ENCODE results near the gene TRPV4. TPM values are rescaled to one million over a fixed set of nuclear protein-coding genes. Genes with fewer than 3 reads are reported as not detected.
"Not testable (repeated sequence)": the region's sequence is repeated elsewhere in the genome, so short reads cannot be mapped to it uniquely, and the experiment has no call there.

TRPV4 gene
- not detected for total RNA-seq

DNA sequence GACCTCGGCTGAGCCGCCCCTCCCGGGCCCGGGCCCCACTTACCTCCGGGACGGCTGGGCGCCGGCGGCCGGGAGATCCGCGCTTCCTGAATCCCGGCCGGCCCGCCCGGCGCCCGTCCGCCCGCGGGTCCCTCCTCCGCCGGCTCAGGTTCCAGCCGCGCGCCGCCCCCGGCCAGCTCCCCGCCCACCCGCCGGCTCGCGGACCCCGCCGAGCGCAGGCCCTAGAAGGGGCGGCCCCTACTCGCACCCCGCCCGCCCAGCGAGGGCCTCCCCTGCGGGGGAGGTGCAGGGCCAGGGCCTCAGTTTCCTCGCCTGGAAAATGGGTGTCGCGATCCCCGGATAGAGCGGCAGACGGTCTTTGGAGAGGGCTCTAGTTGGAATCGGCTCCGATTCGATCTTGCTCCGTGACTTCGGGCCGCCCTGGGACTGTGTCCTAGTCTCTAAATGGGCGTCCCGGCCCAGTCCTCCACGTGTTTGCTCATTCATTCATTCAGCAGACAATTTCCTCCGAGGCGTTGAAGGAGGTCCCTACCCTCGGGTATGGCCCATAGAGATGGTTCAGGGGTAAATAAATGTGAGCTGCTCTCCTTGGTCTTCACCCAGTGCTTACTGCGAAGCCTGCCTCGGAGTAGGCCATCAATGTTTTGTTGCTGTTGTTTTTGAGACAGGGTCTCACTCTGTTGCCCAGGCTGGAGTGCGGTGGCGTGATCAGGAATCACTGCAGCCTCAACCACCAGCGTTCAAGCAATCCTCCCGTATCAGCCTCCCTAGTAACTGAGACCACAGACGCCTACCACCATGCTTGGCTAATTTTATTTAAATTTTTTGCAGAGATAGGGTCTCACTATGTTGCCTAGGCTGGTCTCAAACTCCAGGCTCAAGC, at the start of gene TRPV4:
TSS of gene TRPV4 (minus strand) at position 92 of the 883 bp plus-strand sequence. CDS start 18,602 bp downstream, outside the sequence.
- DNase-seq, result no peak

DNA sequence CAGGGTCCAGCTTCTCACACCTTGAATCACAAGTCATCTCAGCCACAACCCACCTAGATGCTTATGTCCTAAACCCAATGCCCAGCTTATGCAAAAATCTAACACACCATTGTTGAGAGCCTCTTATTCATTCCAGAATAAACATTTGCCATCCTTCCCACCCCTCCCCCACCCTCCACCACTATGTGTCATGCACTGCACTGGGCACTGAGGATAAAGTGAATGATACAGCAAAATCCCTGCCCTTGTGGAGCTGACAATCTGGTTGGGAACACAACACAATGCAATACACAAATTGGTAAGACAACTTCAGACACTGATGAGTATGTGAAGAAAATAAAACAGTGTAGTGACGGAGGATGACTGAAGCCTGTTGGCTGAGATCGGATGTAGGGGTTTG, 48.6 kb upstream of the TRPV4 start:
- no peak for DNase-seq

DNA sequence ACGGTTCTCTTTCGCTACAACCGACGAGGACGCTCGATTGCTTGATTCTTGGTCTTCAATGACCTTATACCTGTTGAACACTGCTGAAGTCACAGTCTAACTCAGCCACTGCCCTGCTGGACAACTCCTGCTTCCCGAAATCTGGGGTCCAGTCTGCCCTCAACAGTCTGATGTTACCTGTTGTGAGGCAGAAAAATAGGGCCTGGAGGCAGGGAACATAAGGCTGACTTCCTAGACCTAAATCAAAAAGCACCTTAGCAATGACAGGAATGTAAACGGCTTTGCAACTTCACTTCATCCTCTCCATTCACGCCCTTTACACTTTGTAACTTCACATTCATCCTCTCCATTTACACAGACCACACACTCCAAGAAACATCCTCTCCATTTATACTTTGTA, 47.7 kb upstream of the TRPV4 start:
- no peak for DNase-seq

DNA sequence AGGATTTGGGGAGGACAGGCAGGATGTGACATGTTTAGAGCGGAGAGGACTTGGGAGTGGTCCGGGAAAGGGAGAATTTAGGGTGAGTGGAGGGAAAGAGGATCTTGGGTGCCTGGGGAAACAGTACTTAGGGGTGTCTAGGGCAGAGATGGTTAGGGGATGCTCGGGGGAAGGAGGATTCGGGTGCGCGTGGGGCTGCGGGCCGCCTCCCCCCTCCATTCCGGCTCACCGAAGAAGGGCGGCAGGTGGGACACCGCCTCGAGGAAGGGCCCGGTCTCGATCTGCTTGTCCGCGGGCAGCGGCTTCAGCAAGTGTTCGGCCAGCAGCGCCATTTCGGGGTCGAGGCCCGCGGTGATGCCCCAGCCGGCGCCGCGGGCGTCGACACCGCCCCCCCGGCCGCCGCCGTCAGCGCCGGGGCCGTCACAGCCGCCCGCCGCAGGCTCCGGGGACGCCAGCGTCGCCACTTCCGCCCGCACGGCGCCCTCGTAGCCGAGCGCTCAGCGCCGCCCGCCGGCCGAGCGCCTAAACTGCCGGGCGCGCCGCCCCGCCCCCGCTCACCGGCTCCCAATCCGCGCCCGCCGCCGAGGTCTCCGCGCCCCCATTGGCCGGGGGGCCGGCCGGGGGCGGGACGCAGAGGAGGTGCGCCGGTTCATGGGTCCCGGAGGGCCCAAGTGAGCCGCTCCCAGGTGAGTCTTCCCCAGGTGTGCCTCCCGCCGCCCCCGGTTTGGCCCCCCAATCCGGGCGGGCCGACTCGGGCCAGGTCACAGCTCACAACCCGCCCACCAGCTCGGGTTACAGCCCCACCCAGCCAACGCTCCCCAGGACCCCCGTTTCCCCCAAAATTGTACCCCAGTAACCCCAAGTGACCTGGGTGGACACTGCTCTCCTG, 47.1 kb upstream of the TRPV4 start, which contains the start of gene GLTP:
TSS of gene GLTP (minus strand) at position 499 of the 889 bp plus-strand sequence. CDS start at position 332, 167 bp downstream.
- peak; percentile 84 for DNase-seq

DNA sequence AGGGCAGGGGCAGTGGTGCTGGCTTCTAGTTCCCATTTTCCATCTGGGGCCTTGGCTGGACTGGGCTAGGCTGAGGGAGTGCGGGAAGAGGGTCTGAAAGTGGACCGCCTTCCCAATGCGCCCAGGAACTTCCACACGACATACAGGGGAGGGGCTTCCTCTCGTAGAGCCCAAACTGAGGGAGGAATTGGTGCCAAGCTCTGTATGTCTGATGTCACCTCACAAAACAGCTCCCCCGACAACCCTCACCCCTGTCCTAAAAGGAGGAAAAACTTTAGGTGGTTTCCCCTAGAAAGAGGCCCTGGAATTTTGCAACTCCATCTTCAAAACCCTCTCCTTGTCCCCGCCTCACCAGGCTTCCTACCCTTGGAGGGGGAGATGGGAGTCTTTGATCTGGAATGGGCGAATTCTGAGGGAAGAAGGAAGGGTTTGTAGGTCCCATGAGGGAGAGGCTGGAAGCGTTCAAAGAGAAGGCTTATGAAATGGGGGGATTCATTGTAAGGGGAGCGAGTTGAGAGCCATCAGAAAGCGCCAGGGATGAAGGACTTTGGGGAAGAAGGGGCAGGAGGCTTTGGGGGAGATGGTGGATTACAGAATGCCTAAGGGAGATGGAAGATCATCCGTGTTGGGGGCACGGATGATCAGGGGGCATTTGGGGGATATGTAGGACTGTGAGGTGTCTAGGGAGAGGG, 46.3 kb upstream of the TRPV4 start:
- DNase-seq, result no peak

DNA sequence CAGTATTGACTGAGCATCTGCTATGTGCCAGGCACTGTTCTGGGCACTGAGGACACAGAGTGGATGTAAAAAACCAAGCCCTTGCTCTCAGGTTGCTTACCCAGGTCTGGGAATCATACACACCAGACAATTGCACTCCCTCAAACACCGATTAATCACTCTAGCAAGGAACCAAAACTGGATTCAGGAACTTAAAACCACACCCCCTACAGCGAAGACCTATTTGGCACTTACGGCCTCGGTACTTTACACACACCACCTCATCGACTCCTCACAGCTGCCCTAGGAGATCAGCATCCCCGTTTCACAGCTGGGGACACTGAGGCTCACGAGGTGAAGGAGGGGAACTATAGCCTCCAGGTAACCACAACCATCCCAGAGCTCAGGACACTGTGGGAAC, 45.6 kb upstream of the TRPV4 start:
- DNase-seq, result no peak

DNA sequence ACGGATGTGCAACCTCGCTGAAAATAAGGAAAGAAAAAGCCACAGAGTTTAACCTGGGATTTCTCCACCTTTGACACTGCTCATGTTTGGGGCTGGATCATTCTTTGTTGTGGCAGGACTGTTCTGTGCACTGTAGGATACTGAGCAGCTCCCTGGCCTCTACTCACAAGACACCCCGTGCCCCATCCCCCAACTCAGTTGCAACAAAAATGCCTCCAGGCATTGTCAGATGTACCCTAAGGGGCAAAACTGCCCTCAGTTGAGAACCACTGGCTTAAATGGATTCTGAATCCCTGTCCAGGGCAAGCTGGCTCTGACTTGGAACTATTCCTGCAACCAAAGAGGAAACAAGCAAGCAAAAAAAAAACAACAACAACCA, 45.0 kb upstream of the TRPV4 start:
- no peak for DNase-seq

DNA sequence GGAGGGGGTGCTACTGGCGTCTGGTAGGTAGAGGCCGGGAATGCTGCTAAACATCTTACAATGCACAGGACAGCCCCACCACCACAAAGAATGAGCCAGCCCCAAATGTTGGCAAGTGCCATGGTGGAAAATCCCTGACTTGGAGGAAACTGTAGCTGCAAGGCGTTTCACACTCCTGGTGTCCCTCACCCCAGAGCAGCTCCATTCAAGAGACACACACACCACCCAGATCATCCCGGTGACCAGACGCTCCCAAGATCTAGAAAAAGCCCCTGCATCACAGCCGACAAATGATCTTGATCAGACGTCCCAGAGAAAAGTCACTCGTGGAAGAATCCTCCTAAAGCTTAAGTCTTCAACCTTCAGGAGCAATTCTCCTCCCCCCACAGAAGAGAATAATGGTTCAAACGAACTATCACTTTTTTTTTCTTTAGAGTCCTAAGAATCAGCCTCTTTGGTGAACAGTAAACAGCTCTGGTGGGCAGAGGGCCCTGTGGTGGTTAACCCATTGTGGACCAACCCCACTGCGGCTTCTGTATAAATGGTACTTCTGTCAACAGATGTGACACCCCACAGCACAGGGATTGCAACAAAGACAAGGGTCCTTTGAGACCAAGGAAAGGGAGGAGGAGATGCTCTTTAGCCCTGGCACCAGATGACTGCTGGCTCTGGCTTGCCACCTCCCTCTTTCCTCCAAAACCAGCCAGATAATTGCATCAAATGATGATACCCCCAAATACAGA, 44.5 kb upstream of the TRPV4 start:
- no peak for DNase-seq

DNA sequence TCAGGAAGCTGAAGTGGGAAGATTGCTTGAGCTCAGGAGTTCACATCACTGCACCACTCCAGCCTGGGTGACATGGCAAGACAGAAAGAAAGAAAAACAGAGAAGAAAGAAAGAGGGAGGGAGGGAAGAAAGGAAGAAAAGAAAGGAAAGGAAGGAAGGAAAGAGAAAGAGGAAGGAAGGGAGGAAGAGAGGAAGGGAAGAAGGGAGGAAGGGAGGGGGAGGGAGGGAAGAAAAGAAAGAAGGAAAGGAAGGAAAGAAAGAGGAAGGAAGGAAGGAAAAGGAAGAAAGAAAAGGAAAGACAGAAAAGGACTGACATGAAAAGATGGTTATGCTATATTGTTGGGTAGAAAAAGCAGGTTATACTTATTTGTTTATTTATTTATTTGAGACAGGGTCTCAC, 43.2 kb upstream of the TRPV4 start:
- DNase-seq, result no peak

DNA sequence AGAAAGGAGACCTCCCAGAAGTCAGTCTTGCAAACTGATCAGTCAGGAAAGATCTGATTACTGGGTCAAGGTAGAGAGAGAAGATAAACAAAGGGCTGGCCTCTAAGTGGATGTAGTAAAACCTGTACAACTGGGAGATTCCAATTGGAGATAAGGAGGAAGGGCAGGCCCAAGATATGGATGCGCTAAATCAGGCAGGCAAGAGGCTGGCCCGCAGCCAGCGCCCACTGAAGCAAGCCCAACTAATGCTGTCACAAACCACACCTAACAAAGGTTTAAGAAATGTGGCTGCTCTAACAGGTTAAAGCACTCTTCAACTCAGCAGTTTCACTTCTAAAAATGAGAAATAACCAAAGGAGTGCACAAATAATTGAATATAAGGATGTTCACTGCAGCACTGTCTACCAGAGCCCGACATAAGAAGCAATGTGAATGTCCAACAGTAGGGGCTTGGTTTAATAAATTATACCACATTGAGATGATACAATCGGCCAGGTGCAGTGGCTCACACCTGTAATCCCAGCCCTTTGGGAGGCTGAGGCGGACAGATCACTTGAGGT, 42.5 kb upstream of the TRPV4 start:
- DNase-seq, result no peak

DNA sequence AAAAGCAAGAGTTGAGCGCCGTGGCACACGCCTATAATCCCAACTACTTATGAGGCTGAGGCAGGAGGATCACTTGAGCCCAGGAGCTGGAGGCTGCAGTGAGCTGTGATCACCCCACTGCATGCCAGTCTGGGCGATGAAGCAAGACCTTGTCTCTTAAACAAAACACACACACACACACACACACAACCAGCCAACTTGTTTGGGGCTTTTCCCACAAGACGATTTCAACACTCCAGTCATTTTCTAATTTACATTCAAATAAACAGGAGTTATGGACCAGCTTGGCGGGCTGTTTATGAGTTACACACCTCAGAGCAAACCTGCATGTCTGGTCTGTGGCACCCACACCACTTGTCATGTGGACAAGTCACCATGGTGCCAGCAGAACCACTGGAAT, 40.5 kb upstream of the TRPV4 start:
- DNase-seq, result no peak

DNA sequence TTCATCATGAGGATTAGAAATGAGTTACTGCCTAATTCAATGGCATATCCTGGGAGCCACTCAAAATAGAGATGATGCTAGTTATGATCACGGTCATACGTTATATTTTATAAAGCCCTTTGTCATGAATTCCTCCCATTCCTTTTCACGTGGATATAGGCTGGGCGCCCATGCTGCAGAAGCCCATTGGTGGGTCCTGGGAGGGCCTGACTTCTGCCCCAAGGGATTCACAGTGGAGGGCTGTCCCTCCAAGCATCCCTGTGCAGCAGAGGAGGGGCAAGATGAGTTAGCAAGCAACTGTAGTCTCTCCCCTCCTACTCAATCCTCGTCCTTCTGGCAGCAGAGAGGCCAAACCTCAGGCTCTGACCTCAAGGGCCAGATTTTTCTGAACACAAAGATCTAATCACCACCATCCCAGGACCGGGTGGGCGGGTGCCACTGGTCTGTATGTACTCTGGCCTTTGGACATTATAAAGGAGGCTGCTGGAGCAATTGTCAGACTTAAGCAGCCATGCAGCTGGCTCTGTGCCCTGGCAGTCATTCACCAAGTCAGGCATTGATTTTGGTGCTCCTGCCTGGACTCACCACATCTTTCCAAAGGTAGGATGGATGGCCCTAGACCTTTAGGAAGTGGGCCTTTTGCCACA, 38.6 kb upstream of the TRPV4 start:
- no peak for DNase-seq

DNA sequence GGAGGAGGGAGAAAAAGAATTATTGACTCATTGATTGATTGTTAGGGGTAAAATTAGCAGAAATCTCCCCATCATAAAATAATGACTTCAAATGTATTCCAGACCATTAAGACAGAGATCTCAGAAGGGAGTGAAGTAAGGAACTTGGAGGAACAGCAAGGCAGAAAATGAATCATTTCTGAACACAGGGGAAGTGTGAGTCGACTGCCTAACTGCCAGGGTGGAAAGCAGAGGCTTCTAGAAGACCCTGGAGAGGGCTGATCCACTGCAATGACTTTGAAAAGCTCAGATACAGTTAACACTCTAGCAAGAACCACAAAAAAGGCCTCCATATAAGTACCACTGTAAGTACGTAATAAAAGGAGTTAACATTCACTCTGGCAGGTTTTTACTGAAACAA, 37.5 kb upstream of the TRPV4 start:
- DNase-seq, result no peak

DNA sequence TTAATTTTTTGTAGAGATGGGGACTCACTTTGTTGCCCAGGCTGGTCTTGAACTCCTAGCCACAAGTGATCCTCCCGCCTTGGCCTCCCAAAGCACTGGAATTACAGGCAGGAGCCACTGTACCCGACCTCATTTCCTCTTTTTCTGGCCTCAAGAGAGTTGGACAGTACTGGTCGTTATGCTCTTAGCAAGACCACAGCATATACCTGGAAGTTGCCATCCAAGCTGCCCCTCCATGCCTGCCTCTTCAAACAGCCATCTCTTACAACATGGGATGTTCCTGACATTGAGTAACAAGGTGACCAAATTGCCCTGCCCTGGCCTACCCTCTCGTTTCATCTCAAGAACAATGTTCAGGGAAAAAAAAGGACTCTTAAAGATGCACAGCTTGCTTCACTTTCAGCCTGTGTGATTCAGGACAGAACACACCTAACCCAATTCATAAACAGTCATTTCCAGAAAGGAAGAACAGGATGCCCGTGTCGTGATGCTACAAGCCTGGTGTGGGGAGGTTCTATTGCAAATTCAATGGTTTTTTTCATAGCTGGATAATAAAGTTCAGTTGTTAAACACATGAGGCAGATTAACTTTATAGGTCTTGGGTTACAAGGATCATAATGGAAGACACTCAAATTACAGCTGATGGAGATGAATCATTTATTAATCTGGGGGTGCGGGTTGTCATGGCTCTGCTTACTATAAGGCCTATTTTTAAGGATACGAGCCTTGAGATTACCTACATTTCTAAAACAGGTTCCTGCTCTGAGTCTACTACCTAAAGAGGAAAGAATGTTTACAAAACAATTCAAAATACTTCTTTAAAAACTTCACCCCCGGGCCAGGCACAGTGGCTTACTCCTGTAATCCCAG, 35.2 kb upstream of the TRPV4 start:
- DNase-seq, result no peak

DNA sequence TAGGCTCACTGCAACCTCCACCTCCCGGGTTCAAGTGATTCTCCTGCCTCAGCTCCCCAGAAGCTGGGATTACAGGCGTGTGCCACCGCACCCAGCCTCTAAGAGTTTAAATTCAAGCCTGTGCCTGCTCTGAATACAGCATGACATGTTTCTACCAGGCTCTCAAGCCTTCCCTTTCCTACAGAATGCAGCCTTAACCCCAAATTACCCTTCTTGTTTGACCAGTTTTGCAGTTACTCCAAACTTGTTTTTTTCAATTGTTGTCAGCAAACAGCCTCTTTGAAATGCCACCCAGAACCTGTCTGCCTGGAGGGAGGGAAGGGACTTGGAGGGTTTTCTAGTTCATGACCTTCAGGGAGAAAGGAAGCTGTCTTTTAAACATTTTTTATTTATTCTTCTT, 31.7 kb upstream of the TRPV4 start:
- DNase-seq, result no peak

DNA sequence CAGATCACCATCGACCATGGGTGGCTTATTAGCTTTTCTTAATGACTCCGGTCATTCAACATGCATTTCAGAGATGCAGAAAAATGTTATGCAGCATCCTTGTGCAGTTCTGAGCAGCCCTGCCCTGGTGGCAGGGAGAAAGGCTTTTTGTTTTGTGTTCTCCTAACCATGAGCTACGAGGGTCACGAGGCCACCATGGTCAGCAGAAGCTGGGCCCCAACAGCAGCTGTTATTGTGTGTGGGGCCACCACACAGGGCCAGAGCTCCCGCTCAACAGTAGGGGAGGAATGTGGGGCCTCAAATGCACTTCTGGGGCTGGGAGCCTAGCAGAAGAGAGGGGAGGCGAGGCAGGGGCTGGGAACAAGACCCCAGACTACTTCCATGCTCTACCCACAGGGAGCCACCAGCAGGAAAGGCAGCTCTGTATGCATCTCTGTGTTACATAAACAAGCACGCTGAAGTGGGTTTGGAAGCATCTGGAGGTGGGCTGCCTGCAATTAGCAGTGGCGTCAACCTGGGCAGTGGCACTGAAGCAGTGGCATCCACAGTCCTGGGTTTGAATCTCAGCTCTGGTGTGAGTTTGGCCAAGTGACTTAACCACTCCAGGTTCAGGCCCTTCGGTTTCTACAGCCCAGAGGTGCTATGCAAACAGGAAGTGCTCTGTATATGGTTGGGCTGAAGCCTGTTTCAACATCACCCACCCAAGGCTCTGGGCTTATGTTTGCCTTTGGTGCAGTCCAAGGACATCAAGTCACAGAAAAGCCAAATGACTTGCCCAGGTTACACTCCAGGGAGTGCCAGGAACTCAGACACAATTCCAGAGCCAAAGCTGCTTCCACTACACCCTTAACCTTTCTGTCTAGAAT, 30.9 kb upstream of the TRPV4 start:
- no peak for DNase-seq

DNA sequence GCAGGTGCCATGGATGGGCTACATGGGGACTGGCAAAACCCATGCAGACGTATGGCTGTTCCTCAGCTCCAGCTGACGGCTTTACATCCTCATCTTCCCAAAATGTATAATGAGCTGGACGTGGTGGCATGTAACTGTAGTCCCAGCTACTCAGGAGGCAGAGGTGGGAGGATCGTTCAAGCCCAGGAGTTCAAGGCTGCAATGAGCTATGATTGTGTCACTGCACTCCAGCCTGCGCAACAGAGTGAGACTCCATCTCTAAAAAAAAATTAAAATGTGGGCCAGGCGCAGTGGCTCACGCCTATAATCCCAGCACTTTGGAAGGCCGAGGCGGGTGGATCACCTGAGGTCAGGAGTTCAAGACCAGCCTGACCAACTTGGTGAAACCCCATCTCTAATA, 29.3 kb upstream of the TRPV4 start:
- not testable (repeated sequence) for DNase-seq

DNA sequence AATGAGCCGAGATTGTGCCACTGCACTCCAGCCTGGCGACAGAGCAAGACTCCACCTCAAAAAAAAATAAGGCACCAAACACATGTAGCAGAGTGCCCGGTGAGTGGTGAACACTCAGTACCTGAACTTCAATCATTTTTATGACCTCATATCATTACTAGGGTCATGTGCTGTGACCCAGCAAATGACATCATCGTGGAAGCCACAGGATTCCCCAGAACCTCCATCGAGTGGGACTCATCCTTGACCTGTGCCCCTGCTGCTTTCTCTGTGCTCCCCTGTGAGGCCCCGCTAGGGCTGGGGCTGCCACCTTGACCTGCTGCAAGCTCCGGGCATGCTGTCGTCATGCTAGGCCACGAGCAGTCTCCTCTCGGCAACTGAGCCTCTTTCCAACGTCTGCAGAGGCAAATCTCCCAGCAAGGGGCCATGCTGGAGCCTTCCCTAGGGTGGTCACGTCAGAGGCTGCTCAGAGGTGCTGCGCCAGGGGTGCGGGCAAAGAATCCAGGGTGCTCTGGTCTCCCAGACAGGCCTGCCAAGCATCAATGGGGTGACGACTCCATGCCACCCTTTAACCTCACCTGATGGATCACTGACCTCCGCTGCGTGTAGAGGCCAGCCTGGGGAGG, 28.6 kb upstream of the TRPV4 start:
- no peak for DNase-seq

DNA sequence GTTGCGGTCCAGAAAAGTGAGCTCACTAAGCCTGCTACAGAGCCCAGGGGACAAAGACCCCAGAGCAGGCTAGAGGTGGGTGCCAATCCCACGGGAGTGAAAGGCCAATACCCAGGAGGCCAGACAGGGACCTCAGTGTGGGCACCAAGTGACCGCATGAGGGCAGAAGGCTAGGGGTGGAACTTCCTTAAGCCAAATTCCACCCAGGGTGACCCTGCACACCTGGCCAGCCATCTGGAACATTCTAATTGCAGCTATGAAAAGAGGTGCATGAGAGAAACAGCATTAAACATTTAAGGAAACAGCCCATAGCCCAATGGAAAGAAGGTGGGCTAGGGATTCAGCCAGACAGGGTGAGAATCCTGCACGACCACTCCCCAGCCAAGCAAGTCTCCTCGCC, 27.8 kb upstream of the TRPV4 start:
- no peak for DNase-seq

Measured in effector CD4-positive, alpha-beta T cell (primary cell).